Breast epithelium (tissue), 4 donors: ENCODE results near the gene ULBP2. TPM values are rescaled to one million over a fixed set of nuclear protein-coding genes. Genes with fewer than 3 reads are reported as not detected.
A peak's percentile ranks its signal among the peaks of the same experiment; 100 is the strongest.
"Not testable (repeated sequence)": the region's sequence is repeated elsewhere in the genome, so short reads cannot be mapped to it uniquely, and the experiment has no call there.

Source experiments
- DNase-seq, 2 donors: peaks; one replicate each; pipeline ENCODE4 v3.0.0-alpha.2; 2019; ENCODE audit warnings: low spot score in 2 of 2
- H3K27ac ChIP-seq, 2 donors: fragments of 200-600 bp; sonication (generic) in 1 of 2; one replicate each; pipeline ENCODE4 v1.5.1; 2016 to 2019; ENCODE audit warnings: mild to moderate bottlenecking in 1 of 2
- H3K27me3 ChIP-seq, 2 donors: fragments of 200-600 bp; sonication (generic) in 1 of 2; one replicate each; pipeline versions ENCODE4 v1.5.1 to v1.6.0; 2017 to 2019; ENCODE audit warnings: control low read depth in 1 of 2, mild to moderate bottlenecking in 1 of 2
- H3K36me3 ChIP-seq: fragments of 200-600 bp; one replicate; pipeline ENCODE4 v1.5.1; 2019
- H3K4me1 ChIP-seq, 2 donors: fragments of 200-600 bp; sonication (generic); one replicate each; pipeline ENCODE4 v1.5.1; 2016 to 2019; ENCODE audit warnings: control low read depth in 1 of 2
- H3K4me3 ChIP-seq, 3 donors: fragments of 200-600 bp; sonication (generic); 1 replicate in 2 of 3; 2 replicates in 1 of 3; pipeline ENCODE4 v1.5.1; 2016 to 2019; ENCODE audit warnings: mild to moderate bottlenecking in 3 of 3, moderate library complexity in 2 of 3
- H3K9me3 ChIP-seq, 2 donors: fragments of 200-600 bp; sonication (generic) in 1 of 2; one replicate each; pipeline ENCODE4 v1.5.1; 2016 to 2019; ENCODE audit warnings: control low read depth in 1 of 2
- CTCF ChIP-seq, 3 donors: fragments of 450-650 bp; IDR thresholded peaks; one replicate each; pipeline ENCODE4 v1.5.1; 2016 to 2017; ENCODE audit warnings: antibody characterized with exemption in 3 of 3, mild to moderate bottlenecking in 3 of 3, moderate library complexity in 3 of 3
- POLR2A ChIP-seq: fragments of 450-650 bp; IDR thresholded peaks from one replicate; pipeline ENCODE4 v1.6.1; 2016; ENCODE audit warnings: antibody characterized with exemption, mild to moderate bottlenecking, moderate library complexity
- POLR2AphosphoS5 ChIP-seq, 3 donors: sonication (generic); formaldehyde crosslinking; IDR thresholded peaks; one replicate each; pipeline ENCODE4 v1.6.1; 2017; ENCODE audit warnings: antibody characterized with exemption in 3 of 3
- intact Hi-C: fragments of 100-400 bp; cut with DNase I; formaldehyde crosslinking; loops from one replicate; pipeline ENCODE4 v1.15.1; 2023; ENCODE audit warnings: low total_unique reads
- total RNA-seq, 3 donors: library from RNA; depleted of rRNA; stranded (reverse); fragments of >200 nt; gene quantifications; one replicate each; pipeline ENCODE4 v1.1.0, GENCODE V29; 2016

ULBP2 gene
- total RNA-seq, 3 donors from 2014 or later: 0.88 to 1.3 TPM; not detected in 1

DNA sequence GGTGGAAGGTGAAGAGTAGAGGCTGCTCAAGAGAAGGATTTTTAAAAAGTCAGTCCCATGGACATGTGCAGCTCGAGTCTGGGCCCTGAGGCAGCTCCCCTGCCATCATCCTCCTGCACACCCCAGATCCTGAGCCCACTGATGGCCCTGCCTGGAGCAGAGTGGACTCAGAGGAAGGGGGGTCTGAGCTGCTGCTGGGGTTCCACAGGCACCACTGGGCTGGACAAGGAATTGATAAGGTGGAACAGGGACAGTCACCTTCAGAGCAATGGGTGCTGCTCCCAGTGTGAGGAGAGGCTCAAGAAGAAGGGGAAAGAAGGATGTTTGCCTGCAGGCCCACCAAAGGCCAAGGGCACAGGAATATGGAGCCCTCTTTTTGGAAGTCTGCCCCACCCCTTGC is 6.2 kb downstream of the ULBP2 start:
- intact Hi-C loops: no loop called here
- DNase-seq: no peak
- H3K27ac ChIP-seq: no peak overlapping the region
- H3K9me3 ChIP-seq: no peaks in the 10 kb centered on the region
- H3K4me1 ChIP-seq: no peaks in the 10 kb centered on the region
- H3K36me3 ChIP-seq: no peaks in the 10 kb centered on the region
- no peak overlapping the region for H3K4me3 ChIP-seq
- TF ChIP-seq POLR2AphosphoS5 (IDR thresholded peaks at IDR 0.05) (no peak), POLR2A (no peak), CTCF (IDR thresholded peaks at IDR 0.05) (no peak)
- H3K27me3 ChIP-seq: peaks cover 0 to 21% of the 10 kb centered on the region in 2 donors

GRCh38 chr6:149948616-149949015 is 6.8 kb downstream of the ULBP2 start:
- no peaks in the 10 kb centered on the region for H3K9me3 ChIP-seq
- intact Hi-C loops: no loop called here
- no peaks in the 10 kb centered on the region for H3K4me1 ChIP-seq
- H3K27me3 ChIP-seq: peaks cover 0 to 27% of the 10 kb centered on the region in 2 donors
- TF ChIP-seq CTCF (IDR thresholded peaks at IDR 0.05) (no peak), POLR2A (no peak), POLR2AphosphoS5 (IDR thresholded peaks at IDR 0.05) (no peak)
- H3K4me3 ChIP-seq: no peak overlapping the region
- DNase-seq: no peak
- no peaks in the 10 kb centered on the region for H3K36me3 ChIP-seq
- no peak overlapping the region for H3K27ac ChIP-seq

- no peaks in the 10 kb centered on the region for H3K4me1 ChIP-seq
- H3K36me3 ChIP-seq: no peaks in the 10 kb centered on the region
- intact Hi-C loops: loop anchor here (10.0 kb wide), 1 partner anchor 54 kb away; no protein-coding TSS in a partner anchor
- DNase-seq: no peak
- peaks cover 0 to 36% of the 10 kb centered on the region in 2 donors for H3K27me3 ChIP-seq
- no peak for TF ChIP-seq POLR2AphosphoS5 (IDR thresholded peaks at IDR 0.05)
- TF ChIP-seq CTCF (IDR thresholded peaks at IDR 0.05): no peak
- TF ChIP-seq POLR2A: no peak
- no peak overlapping the region for H3K4me3 ChIP-seq
- H3K9me3 ChIP-seq: no peaks in the 10 kb centered on the region
- no peak overlapping the region for H3K27ac ChIP-seq
Measured at GRCh38 chr6:149950423-149950822, 8.6 kb downstream of the ULBP2 start.

- Histone ChIP-seq H3K4me1 (no peaks in the 10 kb centered on the region), H3K4me3 (no peak overlapping the region), H3K27me3 (peaks cover 0 to 43% of the 10 kb centered on the region in 2 donors), H3K27ac (no peak overlapping the region), H3K9me3 (no peaks in the 10 kb centered on the region), H3K36me3 (no peaks in the 10 kb centered on the region)
- intact Hi-C loops: loop anchor here (10.0 kb wide), 1 partner anchor 54 kb away; no protein-coding TSS in a partner anchor
- no peak for DNase-seq
- no peak for TF ChIP-seq POLR2A
- TF ChIP-seq POLR2AphosphoS5 (IDR thresholded peaks at IDR 0.05): no peak
- no peak for TF ChIP-seq CTCF (IDR thresholded peaks at IDR 0.05)
Measured at GRCh38 chr6:149951096-149951495, 9.3 kb downstream of the ULBP2 start.

GRCh38 chr6:149951626-149952025 is 9.8 kb downstream of the ULBP2 start:
- intact Hi-C loops: loop anchor here (10.0 kb wide), 1 partner anchor 53 kb away; no protein-coding TSS in a partner anchor
- Histone ChIP-seq H3K27ac (no peak overlapping the region), H3K4me1 (no peaks in the 10 kb centered on the region), H3K4me3 (no peak overlapping the region), H3K36me3 (no peaks in the 10 kb centered on the region), H3K9me3 (no peaks in the 10 kb centered on the region), H3K27me3 (peaks cover 0 to 46% of the 10 kb centered on the region in 2 donors)
- no peak for TF ChIP-seq POLR2A
- TF ChIP-seq POLR2AphosphoS5 (IDR thresholded peaks at IDR 0.05): no peak
- TF ChIP-seq CTCF (IDR thresholded peaks at IDR 0.05): no peak
- no peak for DNase-seq

DNA sequence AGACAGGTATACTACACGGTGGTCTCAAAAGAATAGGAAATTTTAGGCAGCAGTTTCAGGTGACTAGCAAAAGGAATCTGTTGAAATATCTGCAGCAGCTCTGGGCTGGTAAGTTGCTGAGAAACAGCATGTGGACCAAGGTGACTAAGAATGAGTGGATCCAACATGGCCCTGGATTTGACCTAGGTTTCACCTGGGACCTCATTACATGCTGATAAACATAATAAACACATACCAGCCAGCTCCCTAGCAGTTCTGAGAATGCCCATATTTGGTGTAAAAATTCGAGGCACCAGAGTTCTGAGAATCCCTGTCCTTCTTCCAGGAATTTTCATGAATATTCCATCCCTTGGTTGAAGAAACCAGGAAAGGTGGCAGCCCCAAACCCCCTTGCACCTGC is 11.6 kb downstream of the ULBP2 start:
- H3K4me3 ChIP-seq, H3K36me3 ChIP-seq, H3K27ac ChIP-seq, H3K9me3 ChIP-seq, DNase-seq, H3K4me1 ChIP-seq: not testable (repeated sequence)
- intact Hi-C loops: loop anchor here (10.0 kb wide), 1 partner anchor 51 kb away; no protein-coding TSS in a partner anchor
- peaks cover 0 to 51% of the 10 kb centered on the region in 2 donors for H3K27me3 ChIP-seq

DNA sequence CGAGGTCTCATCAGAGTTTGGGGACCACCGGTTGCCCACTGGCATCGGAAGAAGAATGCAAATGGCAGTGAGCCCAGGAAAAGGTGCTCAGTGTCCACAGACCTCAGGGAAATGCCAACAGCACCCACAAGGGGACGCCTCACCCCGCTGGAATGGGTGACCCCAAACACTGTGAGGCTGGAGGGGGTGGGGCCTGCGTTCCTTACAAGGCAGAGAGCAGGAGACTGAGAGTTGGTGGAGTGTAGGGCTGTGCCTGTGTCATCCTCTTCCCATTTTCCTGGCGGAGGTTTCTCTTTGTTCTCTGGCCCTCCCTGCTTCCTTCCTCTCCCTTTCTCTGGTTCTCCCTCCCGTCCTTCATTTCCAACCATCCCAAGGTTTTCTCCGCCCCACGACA is 12.1 kb downstream of the ULBP2 start:
- not testable (repeated sequence) for H3K36me3 ChIP-seq, H3K27ac ChIP-seq, H3K4me3 ChIP-seq, H3K9me3 ChIP-seq, DNase-seq, H3K4me1 ChIP-seq
- intact Hi-C loops: loop anchor here (10.0 kb wide), 1 partner anchor 51 kb away; no protein-coding TSS in a partner anchor
- H3K27me3 ChIP-seq: peaks cover 0 to 51% of the 10 kb centered on the region in 2 donors

- DNase-seq, H3K27ac ChIP-seq, H3K36me3 ChIP-seq, H3K4me1 ChIP-seq, H3K9me3 ChIP-seq: not testable (repeated sequence)
- intact Hi-C loops: loop anchor here (10.0 kb wide), 1 partner anchor 50 kb away; no protein-coding TSS in a partner anchor
- Histone ChIP-seq H3K4me3 (peak overlapping the region in 1 of 3 donors; percentile 33), H3K27me3 (peaks cover 0 to 51% of the 10 kb centered on the region in 2 donors)
Measured at GRCh38 chr6:149954328-149954983, 12.6 kb downstream of the ULBP2 start.
